Measurements from ENCODE around the gene TMEM258.

DNA sequence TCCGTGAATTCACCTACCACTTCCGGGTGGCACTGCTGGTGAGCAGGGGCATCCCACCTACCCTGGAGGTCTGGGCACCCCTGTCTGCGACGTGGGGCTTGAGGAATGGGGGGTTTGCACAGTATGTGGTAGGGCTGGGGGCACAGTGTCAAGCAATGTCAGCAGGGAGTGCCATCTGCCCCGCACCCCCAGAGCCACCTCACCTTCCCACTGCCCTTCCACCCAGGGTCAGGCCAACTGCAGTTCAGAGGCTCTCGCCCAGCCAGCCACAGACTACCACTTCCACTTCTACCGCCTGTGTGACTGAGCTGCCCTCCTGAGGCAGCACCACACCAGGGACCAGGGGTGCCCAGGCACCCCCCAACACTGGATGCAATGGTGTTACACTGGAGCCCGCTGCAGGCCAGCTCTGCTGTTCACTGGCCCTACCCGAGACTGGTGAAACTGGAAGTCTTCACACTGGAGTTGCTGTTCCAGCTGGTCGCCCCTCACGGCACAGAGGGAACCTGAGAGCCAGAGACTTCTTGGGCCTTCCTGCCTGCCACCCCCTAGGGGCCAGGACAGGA lies 6.5 kb downstream of the TMEM258 start:
- no peak for TF ChIP-seq EGR1 (IDR thresholded peaks at IDR 0.05)
- TF ChIP-seq FOXM1 (IDR thresholded peaks at IDR 0.05; ENCODE audit: borderline replicate concordance, low read depth) = no peak
- TF ChIP-seq TAF1 (IDR thresholded peaks at IDR 0.05; ENCODE audit: low read depth) = no peak
- no peak for TF ChIP-seq NFIC (IDR thresholded peaks at IDR 0.05)

Data from Ishikawa (cell line).